K562 (cell line): ENCODE results near the gene CMTM5. TPM values are rescaled to one million over a fixed set of nuclear protein-coding genes. Genes with fewer than 3 reads are reported as not detected.

Experiments
- ATAC-seq: fragments of 200-7000 bp; cut with Tn5 transposase; 3 replicates; pipeline ENCODE4 v1.9.1; 2020; ENCODE audit warnings: moderate library complexity
- BruUV-seq: library from RNA; stranded (reverse); fragments of 400-500 nt; replicated peaks from 2 replicates; lab custom pipeline; 2021; lab: Mats Ljungman, UMichigan
- CTCF ChIA-PET: fragments of 300-600 bp; formaldehyde crosslinking; extraction: SDS; loops from one replicate; lab custom pipeline; 2021; ENCODE audit warnings: low intra/inter-chr PET ratio; lab: Yijun Ruan, JAX
- POLR2A ChIA-PET: fragments of 300-600, 350-650 bp; sonication (Branson Sonifier 250); formaldehyde crosslinking; extraction: SDS; loops from one replicate; lab custom pipeline; 2021; ENCODE audit warnings: antibody characterized with exemption, inconsistent platforms; lab: Yijun Ruan, JAX
- DNase-seq, 4 experiments: peaks; one replicate each; pipeline versions ENCODE4 v3.0.0 to v3.0.0-alpha.2; 2011 to 2018; ENCODE audit warnings: low spot score in 3 of 4, mixed read lengths in 3 of 4; ENCODE audit errors: extremely low read depth in 1 of 4
- FAIRE-seq: peaks from 2 replicates; lab custom pipeline; 2011; peaks lifted over from hg19 to GRCh38; lab: Jason Lieb, UNC
- H2AFZ ChIP-seq: 2 replicates; pipeline ENCODE4 v1.6.0; 2011; ENCODE audit warnings: low read depth, low read length, control low read depth, inconsistent platforms
- H3K27ac ChIP-seq: fragments of 200-600 bp; 3 replicates; pipeline ENCODE4 v1.8.0; 2011; ENCODE audit warnings: low read depth, mild to moderate bottlenecking, control low read depth, inconsistent platforms, low read length, moderate library complexity, mixed read lengths; ENCODE audit errors: extremely low read depth
- H3K27me3 ChIP-seq, 2 experiments: fragments of 300-600 bp in 1 of 2; 2 replicates in 1 of 2; 3 replicates in 1 of 2; pipeline versions ENCODE4 v1.6.0 to v1.8.0; 2011; ENCODE audit warnings: inconsistent platforms in 2 of 2, low read length in 2 of 2, mild to moderate bottlenecking in 1 of 2, mixed read lengths in 1 of 2, moderate library complexity in 1 of 2; ENCODE audit not compliant: control insufficient read depth in 2 of 2, insufficient read depth in 2 of 2
- H3K36me3 ChIP-seq: fragments of 300-600 bp; 3 replicates; pipeline ENCODE4 v1.8.0; 2011; ENCODE audit warnings: mild to moderate bottlenecking, low read length, inconsistent platforms; ENCODE audit not compliant: control insufficient read depth, insufficient read depth
- H3K4me1 ChIP-seq, 2 experiments: fragments of 200-600 bp in 1 of 2; replicated peaks in 1 of 2; 2 replicates in 1 of 2; 3 replicates in 1 of 2; pipeline versions ENCODE4 v1.5.1 to v1.8.0; 2011; ENCODE audit warnings: inconsistent platforms in 2 of 2, low read length in 2 of 2, mild to moderate bottlenecking in 1 of 2, mixed read lengths in 1 of 2, moderate library complexity in 1 of 2; ENCODE audit not compliant: control insufficient read depth in 2 of 2, insufficient read depth in 2 of 2
- H3K4me2 ChIP-seq: 2 replicates; pipeline ENCODE4 v1.6.1; 2011; ENCODE audit warnings: low read length, control low read depth, inconsistent platforms, mixed read lengths; ENCODE audit not compliant: insufficient read depth
- H3K4me3 ChIP-seq: fragments of 200-600 bp; sonication (generic), shearing (Covaris generic); 2 replicates; pipeline ENCODE4 v1.5.1; 2016; ENCODE audit warnings: control low read depth, inconsistent platforms
- H3K79me2 ChIP-seq: fragments of 200-600 bp; 3 replicates; pipeline ENCODE4 v1.8.0; 2011; ENCODE audit warnings: low read length, inconsistent platforms; ENCODE audit not compliant: control insufficient read depth, insufficient read depth
- H3K9ac ChIP-seq, 2 experiments: 2 replicates each; pipeline versions ENCODE4 v1.6.0 to v1.6.1; 2011; ENCODE audit warnings: low read depth in 2 of 2, low read length in 2 of 2, control low read depth in 1 of 2, inconsistent platforms in 1 of 2, mild to moderate bottlenecking in 1 of 2, mixed read lengths in 1 of 2; ENCODE audit not compliant: insufficient read depth in 1 of 2
- H3K9me1 ChIP-seq: one replicate; pipeline ENCODE4 v1.6.0; 2011; ENCODE audit warnings: inconsistent platforms, mild to moderate bottlenecking, low read length, moderate library complexity; ENCODE audit not compliant: control insufficient read depth, insufficient read depth
- H3K9me3 ChIP-seq: replicated peaks from 2 replicates; pipeline ENCODE4 v1.5.1; 2011; ENCODE audit warnings: low read depth, low read length, inconsistent platforms; ENCODE audit not compliant: control insufficient read depth, insufficient read depth
- H4K20me1 ChIP-seq: replicated peaks from 2 replicates; pipeline ENCODE4 v1.6.1; 2011; ENCODE audit warnings: low read length, inconsistent platforms, mixed read lengths; ENCODE audit not compliant: control insufficient read depth, insufficient read depth
- ZFP1 ChIP-seq: fragments of 450-650 bp; formaldehyde crosslinking; IDR thresholded peaks from 2 replicates; pipeline ENCODE4 v1.4.0; 2020; ENCODE audit warnings: mild to moderate bottlenecking, mixed read lengths
- WGBS: fragments of 100-300 bp; shearing (Covaris generic); methylation state at CpG from one replicate; pipeline ENCODE4 v1.1.6; 2016; ENCODE audit warnings: low coverage, mixed read lengths; ENCODE audit not compliant: insufficient coverage; ENCODE audit errors: missing lambda C conversion rate; 5-methylcytosine and 5-hydroxymethylcytosine counted together
- in situ Hi-C: fragments of 300-500 bp; cut with MboI; formaldehyde crosslinking; loops from 4 replicates; pipeline ENCODE4 v1.15.0; 2018; ENCODE audit warnings: inconsistent platforms, mixed read lengths
- intact Hi-C: fragments of 100-400 bp; cut with micrococcal nuclease; formaldehyde crosslinking; loops from 2 replicates; pipeline ENCODE4 v1.14.2; 2022
- polyA plus RNA-seq, 8 experiments: library from polyadenylated mRNA; depleted of rRNA in 4 of 8; stranded (reverse) in 5 of 8; unstranded in 3 of 8; fragments of >200 nt; fragmentation: Nextera tagmentation in 2 of 8; fragmentation: Illumina TruSeq in 1 of 8; extraction: Ambion mirVana in 2 of 8; extraction: Trizol in 1 of 8; gene quantifications; 2 replicates each; pipeline versions ENCODE4 v1.2.1 to v1.2.3, GENCODE V29; 2011 to 2014; ENCODE audit warnings: inconsistent platforms in 1 of 8, missing spikeins in 1 of 8
- total RNA-seq, 7 experiments: library from RNA; depleted of rRNA in 6 of 7; stranded (reverse); fragments of >200 nt in 6 of 7; fragmentation: Illumina TruSeq in 2 of 7; extraction: Trizol in 2 of 7; gene quantifications; 2 replicates each; pipeline versions ENCODE4 v1.2.1 to v1.2.3, GENCODE V29; 2011 to 2021; ENCODE audit warnings: low replicate concordance in 1 of 7
- TF ChIP-seq, protein P1 (sequence below), 2 experiments: fragments of 450-650 bp in 1 of 2; sonication (generic) in 1 of 2; formaldehyde crosslinking in 1 of 2; IDR thresholded peaks in 1 of 2; conservative IDR thresholded peaks in 1 of 2; 2 replicates each; pipeline versions ENCODE4 v1.6.1 to v1.8.1; 2016 to 2023; ENCODE audit warnings: mild to moderate bottlenecking in 2 of 2, moderate library complexity in 2 of 2, inconsistent platforms in 1 of 2, missing genetic modification reagents in 1 of 2

Gene CMTM5
- total and polyA plus RNA-seq, 9 of the 15 experiments (the other 6 are each of a cell fraction or from before 2014, with no cell fraction given), result 0.21 TPM; not detected in 8

DNA sequence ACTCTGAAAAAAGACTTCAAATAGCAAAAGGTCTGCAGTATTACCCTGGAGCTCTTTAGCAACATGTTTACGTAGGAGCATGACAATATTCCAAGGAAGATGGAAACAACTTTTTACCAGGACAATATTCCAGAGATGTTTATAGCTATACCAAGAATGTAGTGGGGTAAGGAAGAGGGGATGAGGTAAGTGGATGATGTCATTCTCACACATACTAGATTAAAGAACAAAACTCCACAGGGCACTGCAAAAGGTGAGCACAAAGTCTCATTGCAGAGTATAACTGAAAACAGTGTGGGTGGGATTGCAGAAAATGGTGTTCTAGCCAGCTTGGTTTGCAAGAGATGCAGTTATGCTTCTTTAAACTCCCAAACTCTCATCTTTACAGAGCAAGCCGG, 8.4 kb downstream of the CMTM5 start:
- Histone ChIP-seq H3K36me3 (no peaks in the 10 kb centered on the region), H3K4me3 (no peak overlapping the region), H2AFZ (no peak overlapping the region), H4K20me1 (no peaks in the 10 kb centered on the region; the same call in 1 of the 2 replicates), H3K79me2 (no peaks in the 10 kb centered on the region), H3K27me3 (peaks cover 16 to 64% of the 10 kb centered on the region in 2 experiments; a peak in 4 of 5 replicates), H3K9me3 (no peaks in the 10 kb centered on the region), H3K27ac (no peak overlapping the region), H3K4me1 (peaks cover 0 to 15% of the 10 kb centered on the region in 2 experiments; a peak in 2 of 5 replicates), H3K9ac (no peak overlapping the region), H3K4me2 (no peak overlapping the region), H3K9me1 (no peaks in the 10 kb centered on the region)
- in situ Hi-C loops, result loop anchor here (10.0 kb wide), 1 partner anchor 120 kb away; no protein-coding TSS in a partner anchor
- no peak for FAIRE-seq
- ChIA-PET CTCF (no interaction called here), POLR2A (interaction anchor here (0.7 to 1.6 kb wide), 5 partner anchors 10 to 192 kb away, joined by 3 to 5 read pairs (median 5); partner anchors contain the start of gene IL25)
- DNase-seq, result no peak
- 13% methylated on average over 2 of the region's 2 CpGs for WGBS
- no TSS peak for BruUV-seq
- intact Hi-C loops, result no loop called here
- no peak for ATAC-seq
- TF ChIP-seq, protein P1, sequence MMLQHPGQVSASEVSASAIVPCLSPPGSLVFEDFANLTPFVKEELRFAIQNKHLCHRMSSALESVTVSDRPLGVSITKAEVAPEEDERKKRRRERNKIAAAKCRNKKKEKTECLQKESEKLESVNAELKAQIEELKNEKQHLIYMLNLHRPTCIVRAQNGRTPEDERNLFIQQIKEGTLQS (IDR thresholded peaks at IDR 0.05), result peak; percentile 44; the same call in 1 of the 2 replicates
- TF ChIP-seq, protein P1 (CRISPR knock-in tag; conservative IDR thresholded peaks at IDR 0.05), result no peak
- TF ChIP-seq ZFP1, result no peak
